Measurements from ENCODE around the gene KLHL22.
"Not testable (repeated sequence)": the region's sequence is repeated elsewhere in the genome, so short reads cannot be mapped to it uniquely, and the experiment has no call there.

Gene KLHL22

GRCh38 chr22:20457506-20458240 lies 37.9 kb downstream of the KLHL22 start:
- Mint-ChIP-seq H3K27me3 (no peaks in the 10 kb centered on the region), H3K4me1 (peaks cover 20% of the 10 kb centered on the region), H3K9me3 (no peaks in the 10 kb centered on the region), H3K4me3 (no peak overlapping the region), H3K27ac (no peak overlapping the region), H3K36me3 (ENCODE audit: low read depth) (peaks cover 5% of the 10 kb centered on the region)
- no peak for ATAC-seq
- no peak for DNase-seq

- DNase-seq = no peak
- no peak overlapping the region for H3K4me3 Mint-ChIP-seq
Measured at GRCh38 chr22:20456722-20457076, 38.9 kb downstream of the KLHL22 start.

GRCh38 chr22:20456064-20456721 lies 39.4 kb downstream of the KLHL22 start:
- no peaks in the 10 kb centered on the region for H3K27me3 Mint-ChIP-seq
- H3K36me3 Mint-ChIP-seq (ENCODE audit: low read depth) = peaks cover 5% of the 10 kb centered on the region
- H3K9me3 Mint-ChIP-seq = no peaks in the 10 kb centered on the region
- no peak overlapping the region for H3K4me3 Mint-ChIP-seq
- ATAC-seq (peak; percentile 89), DNase-seq (peak; percentile 79)
- no peak overlapping the region for H3K27ac Mint-ChIP-seq
- peaks cover 16% of the 10 kb centered on the region for H3K4me1 Mint-ChIP-seq

More at GRCh38 chr22:20456722-20457076, 38.9 kb downstream of the KLHL22 start:
- H3K27me3 Mint-ChIP-seq = no peaks in the 10 kb centered on the region
- H3K36me3 Mint-ChIP-seq (ENCODE audit: low read depth) = peaks cover 5% of the 10 kb centered on the region
- H3K27ac Mint-ChIP-seq = no peak overlapping the region
- no peak for ATAC-seq
- peaks cover 16% of the 10 kb centered on the region for H3K4me1 Mint-ChIP-seq
- H3K9me3 Mint-ChIP-seq = no peaks in the 10 kb centered on the region

- Mint-ChIP-seq H3K4me3 (no peak overlapping the region), H3K27me3 (no peaks in the 10 kb centered on the region), H3K27ac (no peak overlapping the region), H3K9me3 (no peaks in the 10 kb centered on the region), H3K4me1 (peaks cover 16% of the 10 kb centered on the region), H3K36me3 (ENCODE audit: low read depth) (peaks cover 5% of the 10 kb centered on the region)
- no peak for DNase-seq
- no peak for ATAC-seq
Measured at GRCh38 chr22:20455709-20456063, 39.9 kb downstream of the KLHL22 start.

GRCh38 chr22:20453222-20453621 lies 42.4 kb downstream of the KLHL22 start:
- Mint-ChIP-seq H3K9me3 (no peaks in the 10 kb centered on the region), H3K4me3 (no peak overlapping the region), H3K36me3 (ENCODE audit: low read depth) (peaks cover 5% of the 10 kb centered on the region), H3K27me3 (no peaks in the 10 kb centered on the region), H3K27ac (no peak overlapping the region), H3K4me1 (peaks cover 12% of the 10 kb centered on the region)
- no peak for ATAC-seq
- DNase-seq = no peak

GRCh38 chr22:20451920-20452319 lies 43.7 kb downstream of the KLHL22 start:
- peaks cover 5% of the 10 kb centered on the region for H3K36me3 Mint-ChIP-seq (ENCODE audit: low read depth)
- H3K4me3 Mint-ChIP-seq = no peak overlapping the region
- H3K27me3 Mint-ChIP-seq = no peaks in the 10 kb centered on the region
- no peaks in the 10 kb centered on the region for H3K9me3 Mint-ChIP-seq
- H3K4me1 Mint-ChIP-seq = peaks cover 12% of the 10 kb centered on the region
- ATAC-seq (no peak), DNase-seq (no peak)
- H3K27ac Mint-ChIP-seq = no peak overlapping the region

- ATAC-seq; DNase-seq; H3K36me3 Mint-ChIP-seq (ENCODE audit: low read depth); H3K27ac Mint-ChIP-seq; H3K27me3 Mint-ChIP-seq; H3K4me3 Mint-ChIP-seq; H3K4me1 Mint-ChIP-seq; H3K9me3 Mint-ChIP-seq: not testable (repeated sequence)
Measured at GRCh38 chr22:20451129-20451778, 44.3 kb downstream of the KLHL22 start.

- no peaks in the 10 kb centered on the region for H3K27me3 Mint-ChIP-seq
- H3K36me3 Mint-ChIP-seq (ENCODE audit: low read depth) = peaks cover 5% of the 10 kb centered on the region
- ATAC-seq = no peak
- H3K27ac Mint-ChIP-seq = no peak overlapping the region
- peaks cover under 1% of the 10 kb centered on the region for H3K4me1 Mint-ChIP-seq
- no peak overlapping the region for H3K4me3 Mint-ChIP-seq
- DNase-seq = no peak
- H3K9me3 Mint-ChIP-seq = no peaks in the 10 kb centered on the region
Measured at GRCh38 chr22:20450551-20450906, 45.1 kb downstream of the KLHL22 start.

- no peaks in the 10 kb centered on the region for H3K27me3 Mint-ChIP-seq
- DNase-seq (no peak), ATAC-seq (no peak)
- no peak overlapping the region for H3K27ac Mint-ChIP-seq
- no peaks in the 10 kb centered on the region for H3K4me1 Mint-ChIP-seq
- H3K9me3 Mint-ChIP-seq = no peaks in the 10 kb centered on the region
- peaks cover 1% of the 10 kb centered on the region for H3K36me3 Mint-ChIP-seq (ENCODE audit: low read depth)
- no peak overlapping the region for H3K4me3 Mint-ChIP-seq
Measured at GRCh38 chr22:20449819-20450550, 45.6 kb downstream of the KLHL22 start.

GRCh38 chr22:20448630-20449029 lies 47.0 kb downstream of the KLHL22 start:
- DNase-seq (no peak), ATAC-seq (no peak)
- Mint-ChIP-seq H3K27ac (no peak overlapping the region), H3K9me3 (no peaks in the 10 kb centered on the region), H3K4me1 (no peaks in the 10 kb centered on the region), H3K36me3 (ENCODE audit: low read depth) (peaks cover 1% of the 10 kb centered on the region), H3K4me3 (no peak overlapping the region), H3K27me3 (no peaks in the 10 kb centered on the region)

GRCh38 chr22:20446383-20446970 lies 49.1 kb downstream of the KLHL22 start:
- DNase-seq (no peak), ATAC-seq (no peak)
- Mint-ChIP-seq H3K27ac (no peak overlapping the region), H3K9me3 (no peaks in the 10 kb centered on the region), H3K4me1 (no peaks in the 10 kb centered on the region), H3K36me3 (ENCODE audit: low read depth) (peaks cover 2% of the 10 kb centered on the region), H3K27me3 (no peaks in the 10 kb centered on the region), H3K4me3 (no peak overlapping the region)

GRCh38 chr22:20444325-20444724 lies 51.3 kb downstream of the KLHL22 start:
- Mint-ChIP-seq H3K9me3 (no peaks in the 10 kb centered on the region), H3K4me3 (no peak overlapping the region), H3K36me3 (ENCODE audit: low read depth) (peaks cover 2% of the 10 kb centered on the region), H3K27ac (no peak overlapping the region), H3K27me3 (no peaks in the 10 kb centered on the region), H3K4me1 (no peaks in the 10 kb centered on the region)
- no peak for ATAC-seq
- DNase-seq = no peak

GRCh38 chr22:20442485-20443284 lies 52.9 kb downstream of the KLHL22 start:
- Mint-ChIP-seq H3K27ac (no peak overlapping the region), H3K4me3 (no peak overlapping the region), H3K4me1 (no peaks in the 10 kb centered on the region), H3K9me3 (no peaks in the 10 kb centered on the region), H3K27me3 (peaks cover 10% of the 10 kb centered on the region), H3K36me3 (ENCODE audit: low read depth) (peaks cover 2% of the 10 kb centered on the region)
- DNase-seq (no peak), ATAC-seq (no peak)

Data from activated naive CD8-positive, alpha-beta T cell treated with anti-CD3 and anti-CD28 coated beads, Interleukin-2, amount 50 U/mL, for 24 hours (primary cell).